Vagina (tissue), 2 donors: ENCODE data around the gene SPEG.

Experiments
- CTCF ChIP-seq, 3 experiments: fragments of 450-650 bp in 2 of 3; fragments of 200-600 bp in 1 of 3; sonication (generic) in 1 of 3; IDR thresholded peaks; one replicate each; pipeline ENCODE4 v1.5.1; 2017 to 2019; ENCODE audit warnings: antibody characterized with exemption in 3 of 3, mild to moderate bottlenecking in 2 of 3, moderate library complexity in 2 of 3
- POLR2A ChIP-seq, 2 donors: fragments of 450-650 bp; IDR thresholded peaks; one replicate each; pipeline ENCODE4 v1.6.1; 2017; ENCODE audit warnings: antibody characterized with exemption in 2 of 2, mild to moderate bottlenecking in 2 of 2, moderate library complexity in 2 of 2
- POLR2AphosphoS5 ChIP-seq, 2 donors: sonication (generic); formaldehyde crosslinking; IDR thresholded peaks; one replicate each; pipeline ENCODE4 v1.9.0; 2017; ENCODE audit warnings: antibody characterized with exemption in 2 of 2, mild to moderate bottlenecking in 2 of 2, low read depth in 1 of 2; ENCODE audit not compliant: insufficient read depth in 1 of 2

- TF ChIP-seq CTCF (IDR thresholded peaks at IDR 0.05) (no peak), POLR2A (IDR thresholded peaks at IDR 0.05) (no peak), POLR2AphosphoS5 (IDR thresholded peaks at IDR 0.05; ENCODE audit: insufficient read depth in 1 of 2, low read depth in 1 of 2) (no peak)
Measured at GRCh38 chr2:219496247-219496824, 61.7 kb downstream of the SPEG start.
